KBM-7 (cell line): ENCODE data around the gene CAMK1G.

Experiments used
- DNase-seq: peaks from one replicate; pipeline ENCODE4 v3.0.0-alpha.2; 2015
- in situ Hi-C: fragments of 300-500 bp; cut with MboI; formaldehyde crosslinking; loops from 2 replicates; pipeline ENCODE4 v1.14.3; 2020; ENCODE audit warnings: low sequenced_read_pairs, low pct_unique_long_range_greater_than_20kb, mixed read lengths

The CAMK1G gene

DNA sequence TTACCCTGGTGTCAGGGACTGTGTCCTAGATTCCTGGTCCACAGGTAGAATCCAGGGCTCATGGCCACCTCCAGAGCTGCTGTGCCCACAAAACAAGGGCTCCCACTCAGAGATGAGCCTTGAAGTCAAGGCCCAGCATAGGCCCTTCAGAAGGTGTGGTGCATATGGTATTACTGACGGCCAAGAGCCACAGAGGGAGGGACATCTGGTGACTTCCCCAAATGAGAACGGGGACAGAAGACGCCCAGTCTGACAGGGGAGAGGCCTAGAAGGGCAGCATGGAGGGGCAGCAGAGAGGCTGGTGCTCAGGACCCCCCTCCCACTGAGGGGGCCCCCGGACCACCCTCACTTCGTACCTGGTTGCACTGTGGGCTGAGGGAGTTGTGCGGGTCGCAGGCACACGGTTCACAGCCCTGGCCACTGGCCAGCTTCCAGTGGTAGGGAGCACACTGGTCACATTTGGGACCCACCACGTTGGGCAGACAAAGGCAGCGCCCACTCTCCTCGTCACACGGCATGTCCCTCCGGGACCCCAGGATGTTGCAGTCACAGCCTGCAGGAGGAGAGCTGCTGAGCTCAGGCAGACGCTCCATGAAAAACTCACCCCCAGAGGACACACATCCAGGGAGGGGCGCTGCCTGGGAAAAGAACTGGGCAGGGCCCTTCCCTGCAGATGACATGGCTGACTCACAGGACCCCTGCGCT, 43.7 kb downstream of the CAMK1G start:
- in situ Hi-C loops = no loop called here
- no peak for DNase-seq

DNA sequence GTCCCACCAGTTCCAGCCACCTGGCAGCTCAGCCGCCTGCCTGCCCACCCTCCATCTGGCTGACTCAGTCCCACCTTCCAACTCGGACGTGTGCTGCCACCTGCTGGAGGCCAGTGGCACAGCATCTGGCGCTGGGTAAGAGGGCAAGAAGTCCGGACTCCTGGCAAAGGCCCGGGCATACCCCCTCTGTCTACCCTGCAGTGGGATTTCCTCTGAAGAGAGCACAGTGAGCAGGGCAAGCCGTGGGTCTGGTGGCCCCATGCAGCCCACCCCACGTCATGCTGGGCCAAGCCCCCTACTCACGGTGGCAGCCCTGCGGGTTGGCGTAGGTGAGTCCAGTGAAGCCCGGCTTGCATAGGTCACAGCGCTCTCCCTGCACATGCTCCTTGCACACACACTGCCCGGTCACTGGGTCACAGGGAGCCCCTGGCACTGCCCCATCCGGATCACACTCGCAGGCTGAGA, 44.2 kb downstream of the CAMK1G start:
- in situ Hi-C loops = no loop called here

DNA sequence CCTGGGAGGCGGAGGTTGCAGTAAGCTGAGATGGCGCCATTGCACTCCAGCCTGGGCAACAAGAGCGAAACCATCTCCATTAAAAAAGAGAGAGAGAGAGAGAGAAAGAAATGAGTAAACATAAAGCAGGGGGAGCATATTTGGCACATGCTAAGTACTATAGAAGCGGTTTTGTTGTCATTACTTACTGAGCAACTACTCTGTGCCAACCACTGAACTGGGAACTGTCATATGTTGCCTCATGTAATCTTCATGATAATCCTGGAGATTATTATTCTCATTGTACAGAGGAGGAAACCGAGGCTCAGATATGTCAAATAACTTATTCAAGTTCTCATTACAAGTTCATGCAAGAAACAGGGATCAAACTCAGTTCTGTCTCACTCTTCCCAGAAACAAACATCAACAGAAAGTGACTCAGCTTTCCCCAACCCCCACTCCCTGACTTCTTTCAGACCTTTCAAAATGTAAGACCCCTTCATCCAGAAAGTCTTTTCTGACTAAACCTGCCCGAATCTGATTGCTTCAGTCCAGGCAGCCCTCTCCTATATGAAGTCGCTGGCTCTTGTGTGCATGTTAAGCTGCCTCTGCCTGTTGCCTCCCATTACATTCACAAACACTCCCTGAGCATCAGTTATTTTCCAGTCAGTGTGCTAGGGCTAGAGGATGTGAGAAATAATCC, 45.2 kb downstream of the CAMK1G start:
- no peak for DNase-seq
- in situ Hi-C loops = no loop called here

More for the DNA sequence above, 44.2 kb downstream of the CAMK1G start:
- DNase-seq = peak; percentile 68

DNA sequence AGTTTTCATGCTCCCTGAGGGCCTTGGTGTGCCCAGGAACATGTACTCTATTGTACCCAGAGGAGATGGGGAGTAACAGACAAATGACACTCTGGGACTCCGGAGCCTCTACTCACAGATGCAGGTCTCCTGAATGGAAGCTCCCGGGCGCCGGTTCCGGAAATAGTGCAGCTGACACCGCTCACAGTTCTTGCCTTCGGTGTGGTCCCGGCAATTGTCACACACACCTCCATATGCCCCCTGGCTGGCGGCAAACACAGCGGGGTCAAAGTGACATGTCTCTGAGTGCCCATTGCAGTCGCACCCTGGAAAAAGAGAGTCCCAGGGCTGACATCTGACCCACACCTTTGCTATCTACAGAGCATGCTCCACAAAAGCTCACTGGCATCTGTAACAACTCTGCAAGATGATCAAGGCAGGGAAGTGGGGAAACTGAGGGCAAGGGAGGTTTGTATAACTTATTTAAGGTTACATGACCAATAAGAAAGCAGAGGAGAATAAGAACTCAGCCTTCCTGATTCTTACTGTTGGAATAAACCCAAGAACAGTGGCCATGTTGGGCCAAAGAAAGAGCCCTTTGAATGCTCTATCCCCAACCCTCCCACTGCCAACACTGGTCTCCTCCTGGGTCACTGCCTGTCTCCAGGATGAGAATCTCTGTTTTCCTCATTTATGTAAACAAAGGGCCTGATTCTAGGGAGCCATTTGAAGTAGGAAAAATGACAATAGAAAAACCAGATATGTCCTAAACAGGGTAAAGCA, 46.3 kb downstream of the CAMK1G start:
- in situ Hi-C loops = no loop called here
- DNase-seq = no peak

DNA sequence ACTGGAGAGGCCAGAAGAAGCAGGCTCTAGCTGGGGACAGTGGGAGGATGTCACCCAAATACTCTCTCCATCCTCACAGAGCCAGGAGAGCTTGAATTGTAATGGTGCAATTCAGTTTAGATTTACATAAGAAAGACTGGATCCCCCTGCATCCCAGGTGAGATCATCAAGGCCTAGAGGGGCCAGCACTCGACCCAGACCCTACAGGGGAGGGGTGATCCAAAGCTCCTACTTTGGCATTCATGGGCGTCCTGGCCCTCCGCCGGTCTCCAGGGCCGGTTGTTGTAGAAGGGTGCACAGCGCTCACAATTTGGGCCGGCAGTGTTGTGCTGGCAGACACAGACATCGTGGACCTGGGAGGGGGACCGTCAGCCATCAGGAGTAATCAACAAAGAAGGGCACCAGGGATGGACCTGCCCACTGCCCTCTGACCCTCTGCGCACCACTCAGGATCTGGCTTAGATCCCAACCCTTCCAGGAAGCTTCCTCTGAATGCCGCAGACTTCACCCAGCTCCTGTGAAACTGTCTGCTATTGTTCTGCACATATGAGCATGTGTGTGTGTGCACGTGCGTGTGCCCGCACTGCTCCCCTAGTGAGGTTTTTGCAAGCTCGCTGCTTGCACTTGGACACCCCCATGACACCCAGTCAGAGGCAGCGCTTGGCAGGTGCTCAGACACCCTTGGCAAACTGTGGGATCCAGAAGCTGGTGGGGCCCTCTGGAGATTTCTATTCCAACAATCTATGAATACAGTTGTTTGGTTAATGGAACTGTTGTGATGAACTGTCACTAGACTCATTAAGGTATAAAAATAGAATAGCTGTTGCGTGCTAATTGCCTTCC, 47.1 kb downstream of the CAMK1G start:
- DNase-seq = no peak
- in situ Hi-C loops = no loop called here

DNA sequence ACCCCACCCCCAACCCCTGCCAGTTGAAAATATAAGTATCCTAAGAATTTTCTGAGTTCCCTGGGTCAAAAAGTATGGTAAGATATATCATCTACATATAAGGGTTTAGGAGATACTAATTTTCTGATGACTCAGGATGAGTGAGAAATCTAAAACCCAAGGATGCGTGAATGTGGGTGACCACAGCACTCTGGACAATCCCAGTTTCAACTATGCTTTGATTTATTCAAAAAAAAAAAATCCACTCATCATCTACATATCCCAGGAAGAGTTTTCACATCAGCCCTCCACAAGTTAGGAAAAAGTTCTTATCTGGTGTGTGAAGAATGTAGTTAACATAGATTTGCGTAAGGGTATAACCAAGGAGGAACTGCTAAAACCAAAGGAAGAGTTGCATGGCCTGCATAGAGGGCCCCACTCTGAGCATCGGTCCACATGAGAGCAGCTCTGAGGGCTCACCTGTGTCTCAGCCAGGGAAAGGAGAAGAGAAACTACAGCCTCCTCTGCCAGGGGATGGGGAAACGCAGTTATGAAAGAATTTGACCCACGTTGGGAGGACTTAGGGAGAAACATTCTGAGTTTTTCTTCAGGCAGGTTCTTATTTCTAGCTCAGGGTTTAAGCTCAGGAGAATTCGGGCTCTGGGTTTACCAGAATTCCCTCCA, 50.0 kb downstream of the CAMK1G start:
- DNase-seq = no peak
- in situ Hi-C loops = no loop called here

DNA sequence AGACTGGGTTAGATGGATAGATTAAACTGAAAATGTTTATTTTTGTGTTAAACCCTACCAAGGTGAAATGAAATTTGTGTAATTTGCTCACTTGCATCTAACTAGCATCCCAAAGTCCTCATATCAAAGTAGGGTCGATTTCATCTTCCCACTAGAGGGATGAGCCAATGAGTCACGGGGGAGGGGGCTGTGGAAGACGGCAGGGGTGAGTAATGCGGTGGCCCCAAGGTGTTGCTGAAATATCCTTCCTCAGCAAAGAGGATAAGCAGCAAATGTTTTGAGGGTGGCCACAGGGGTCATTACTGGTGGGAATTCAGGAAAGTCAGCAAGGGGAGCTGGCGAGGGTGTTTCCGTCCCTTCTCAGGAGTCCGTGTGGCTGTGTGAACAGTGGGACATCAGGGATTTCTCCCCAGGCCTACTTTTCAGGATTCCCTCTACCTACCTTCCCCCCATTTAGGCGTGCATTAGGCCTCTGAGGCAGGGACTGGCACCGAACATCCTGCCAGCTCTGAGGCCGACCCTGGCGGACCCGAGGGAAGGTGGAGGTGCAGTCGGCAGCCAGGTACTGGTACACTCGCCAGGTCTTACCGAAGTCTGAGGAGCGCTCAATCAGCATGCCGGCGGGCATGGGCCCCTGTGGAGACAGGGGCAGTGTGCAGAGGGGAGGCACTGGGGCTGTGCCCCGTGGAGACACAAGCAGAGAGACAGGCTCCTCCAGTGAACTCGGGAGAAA, 50.7 kb downstream of the CAMK1G start:
- no peak for DNase-seq
- in situ Hi-C loops = no loop called here

DNA sequence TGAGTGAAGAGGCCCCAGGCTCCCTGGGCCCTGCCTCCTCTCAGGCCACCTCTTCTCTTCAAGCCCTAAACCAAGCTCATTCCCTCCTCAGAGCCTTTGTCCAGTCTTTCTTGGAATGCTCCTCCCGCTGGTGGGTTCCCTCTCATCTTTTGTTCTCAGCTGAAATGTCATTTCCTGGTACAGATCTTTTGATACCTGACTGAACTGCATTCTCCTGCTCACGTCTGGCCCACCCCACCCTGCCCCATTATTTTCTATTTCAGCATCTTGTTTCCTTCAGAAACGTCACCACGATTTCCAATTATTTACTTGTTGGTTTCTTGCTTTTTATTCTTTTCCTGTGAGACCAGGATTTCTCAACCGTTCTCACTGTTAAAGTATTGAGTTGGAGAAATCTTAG, 52.3 kb downstream of the CAMK1G start:
- in situ Hi-C loops = no loop called here
- DNase-seq = no peak

DNA sequence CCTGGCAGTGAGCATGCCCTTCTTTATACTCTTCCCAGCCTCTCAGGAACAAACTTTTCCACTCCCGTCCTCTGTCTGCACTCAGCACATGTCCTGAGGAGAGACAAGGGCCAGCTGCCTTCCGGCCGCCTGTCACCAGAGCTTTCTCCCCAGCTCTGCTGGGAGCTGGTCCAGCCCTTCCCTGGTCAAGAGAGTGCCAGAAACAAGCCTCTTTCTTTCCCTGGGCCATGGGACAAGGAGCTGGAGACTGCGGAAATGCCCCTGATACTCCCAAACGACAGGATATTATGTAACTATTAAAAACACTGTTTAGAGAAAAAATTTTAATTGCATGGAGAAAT, 58.3 kb downstream of the CAMK1G start:
- DNase-seq = no peak
- in situ Hi-C loops = no loop called here

DNA sequence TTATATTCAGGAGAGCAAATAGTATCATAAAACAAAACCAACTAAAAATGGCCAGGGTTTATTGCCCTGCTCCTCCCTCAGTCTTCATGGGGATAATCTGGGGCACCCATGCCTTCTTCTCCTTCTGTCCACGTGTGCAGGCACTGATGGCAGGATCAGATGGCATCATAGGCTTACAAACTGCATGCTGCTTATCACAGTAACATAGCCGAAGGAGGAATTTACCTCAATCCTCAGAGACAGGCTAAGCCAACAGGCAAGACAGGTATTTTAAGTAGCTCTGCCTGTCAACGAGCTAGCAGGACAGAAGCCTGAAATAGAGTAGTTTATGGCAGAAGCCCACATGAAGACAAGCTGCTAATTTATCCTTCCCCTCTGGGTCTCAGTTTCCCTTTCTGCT, 59.3 kb downstream of the CAMK1G start:
- in situ Hi-C loops = no loop called here
- DNase-seq = no peak

DNA sequence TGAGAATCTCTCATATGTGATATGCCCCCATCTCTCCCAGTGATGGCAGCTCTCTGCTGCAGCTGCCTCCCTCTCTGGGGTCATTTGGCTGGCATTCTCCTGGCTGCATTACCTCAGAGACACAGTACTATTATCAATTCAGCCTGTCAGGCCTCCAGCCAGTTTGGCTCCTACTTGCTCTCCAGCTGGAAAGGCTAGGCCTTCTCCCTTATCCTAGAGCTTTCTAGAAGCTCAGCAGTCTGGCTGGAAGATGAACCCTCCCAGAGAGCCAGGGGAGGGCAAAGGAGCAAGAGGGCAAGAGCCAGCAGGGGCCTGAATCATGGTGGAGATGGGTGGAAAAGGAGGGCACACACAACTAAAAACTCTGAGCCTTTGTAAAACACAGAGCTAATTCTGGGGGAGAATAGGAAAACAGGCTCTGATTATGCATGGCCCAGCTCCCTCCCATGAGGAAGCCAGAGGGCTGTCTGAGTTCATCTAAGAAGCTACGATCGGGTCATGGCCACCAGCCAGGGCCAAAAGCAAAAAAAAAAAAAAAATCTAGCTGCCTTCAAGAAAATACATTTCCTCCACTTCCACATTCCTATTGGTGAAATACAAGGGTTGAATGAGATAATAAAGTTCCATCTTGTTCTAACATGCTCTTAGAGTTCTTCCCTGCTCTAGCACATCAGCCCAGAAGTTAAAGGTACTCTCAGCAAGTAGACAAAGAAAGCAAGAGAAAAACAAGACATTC, 59.9 kb downstream of the CAMK1G start:
- no peak for DNase-seq
- in situ Hi-C loops = no loop called here

DNA sequence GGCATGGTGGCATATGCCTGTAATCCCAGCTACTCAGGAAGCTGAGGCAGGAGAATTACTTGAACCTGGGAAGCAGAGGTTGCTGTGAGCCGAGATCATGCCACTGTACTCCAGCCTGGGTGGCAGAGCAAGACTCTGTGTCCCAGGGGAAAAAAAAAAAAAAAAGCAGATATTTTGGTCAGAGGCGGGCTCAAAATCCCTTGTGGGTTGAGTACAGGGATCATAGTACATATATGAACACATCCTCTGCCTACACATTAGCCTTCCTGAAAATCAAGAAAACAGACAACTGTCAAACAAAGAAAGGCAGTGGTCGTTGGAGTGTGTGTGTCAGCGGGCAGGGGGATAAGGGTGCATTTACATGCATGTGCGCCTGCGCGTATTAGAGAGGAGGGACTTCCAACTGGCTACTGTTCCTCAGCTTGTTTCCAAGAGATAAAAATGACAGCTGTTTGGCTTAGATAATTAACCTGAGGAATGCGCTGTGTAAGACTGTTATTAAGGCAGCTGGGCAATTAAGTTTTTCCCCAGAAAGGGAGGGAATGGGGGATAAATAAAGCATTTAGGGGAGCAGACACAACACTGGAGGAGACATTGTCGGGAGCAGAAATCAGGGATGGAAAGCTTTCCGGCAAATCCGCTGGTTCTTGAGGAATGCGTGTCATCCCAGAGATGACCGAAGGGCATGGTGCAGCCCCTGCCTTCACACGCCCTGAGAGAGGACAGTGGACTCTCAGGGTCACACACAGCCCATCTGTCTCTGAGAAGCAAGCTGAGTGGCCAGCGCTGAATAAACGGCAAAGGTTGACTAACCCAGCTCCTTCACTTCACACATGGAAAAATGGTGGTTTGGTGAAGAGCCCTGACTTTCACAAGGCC, 62.3 kb downstream of the CAMK1G start:
- DNase-seq = no peak
- in situ Hi-C loops = no loop called here

DNA sequence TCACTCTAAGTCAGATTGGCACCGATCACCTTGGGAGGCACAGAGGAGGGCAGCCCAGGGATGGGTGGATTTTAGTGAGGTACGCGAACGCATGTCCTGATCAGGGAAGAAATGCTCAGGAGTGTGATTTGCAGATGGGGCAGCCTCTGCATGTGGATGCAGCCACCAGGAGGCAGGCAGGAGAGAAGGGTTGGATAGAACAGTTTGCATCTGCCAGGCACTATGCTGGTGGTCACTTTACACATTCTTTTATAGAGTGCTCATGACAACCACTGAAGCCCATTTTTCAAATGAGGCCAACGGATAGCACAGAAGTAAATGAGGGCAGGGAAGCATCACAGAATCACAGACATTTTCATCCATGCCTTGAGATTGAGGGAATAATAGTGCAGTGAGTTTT, 63.0 kb downstream of the CAMK1G start:
- no peak for DNase-seq
- in situ Hi-C loops = no loop called here

DNA sequence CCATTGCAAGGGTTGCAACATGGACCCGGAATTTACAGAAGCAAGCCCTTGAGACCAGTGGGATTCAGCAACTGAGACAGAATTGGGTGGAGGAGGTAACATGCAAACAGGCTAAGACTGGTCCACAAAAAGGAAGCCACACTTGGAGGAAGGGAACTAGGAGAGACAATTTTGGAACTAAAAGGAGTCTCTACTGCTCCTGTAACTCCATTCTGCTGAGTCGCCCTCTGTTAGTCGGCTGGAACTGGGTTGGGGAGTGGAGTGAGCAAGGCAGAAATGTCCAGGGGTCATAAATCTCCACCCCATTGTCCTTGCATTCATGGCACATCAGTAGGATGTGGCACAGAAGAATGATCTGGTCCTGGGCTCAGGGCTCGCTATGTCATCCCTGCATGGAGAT, 63.6 kb downstream of the CAMK1G start:
- in situ Hi-C loops = no loop called here
- no peak for DNase-seq

DNA sequence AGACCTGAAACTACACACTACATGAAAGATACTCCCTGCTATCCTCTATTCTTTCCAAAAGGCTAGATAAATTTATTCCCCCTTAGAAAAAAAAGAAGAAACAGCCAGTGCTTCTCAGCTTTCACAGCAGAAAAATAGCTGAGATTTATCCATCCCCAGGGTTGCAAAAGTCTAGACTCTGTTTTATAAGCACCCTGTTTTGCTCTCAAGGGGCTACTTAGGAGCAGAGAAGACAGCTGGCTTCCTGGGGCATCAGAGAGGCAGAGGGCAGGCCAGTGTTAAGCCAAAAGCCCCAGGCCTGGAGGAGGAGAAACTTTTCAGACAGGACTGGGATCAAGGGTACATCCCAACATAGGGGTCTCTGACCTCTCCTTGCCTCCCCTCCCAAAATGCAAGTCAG, 64.8 kb downstream of the CAMK1G start:
- DNase-seq = no peak
- in situ Hi-C loops = no loop called here

DNA sequence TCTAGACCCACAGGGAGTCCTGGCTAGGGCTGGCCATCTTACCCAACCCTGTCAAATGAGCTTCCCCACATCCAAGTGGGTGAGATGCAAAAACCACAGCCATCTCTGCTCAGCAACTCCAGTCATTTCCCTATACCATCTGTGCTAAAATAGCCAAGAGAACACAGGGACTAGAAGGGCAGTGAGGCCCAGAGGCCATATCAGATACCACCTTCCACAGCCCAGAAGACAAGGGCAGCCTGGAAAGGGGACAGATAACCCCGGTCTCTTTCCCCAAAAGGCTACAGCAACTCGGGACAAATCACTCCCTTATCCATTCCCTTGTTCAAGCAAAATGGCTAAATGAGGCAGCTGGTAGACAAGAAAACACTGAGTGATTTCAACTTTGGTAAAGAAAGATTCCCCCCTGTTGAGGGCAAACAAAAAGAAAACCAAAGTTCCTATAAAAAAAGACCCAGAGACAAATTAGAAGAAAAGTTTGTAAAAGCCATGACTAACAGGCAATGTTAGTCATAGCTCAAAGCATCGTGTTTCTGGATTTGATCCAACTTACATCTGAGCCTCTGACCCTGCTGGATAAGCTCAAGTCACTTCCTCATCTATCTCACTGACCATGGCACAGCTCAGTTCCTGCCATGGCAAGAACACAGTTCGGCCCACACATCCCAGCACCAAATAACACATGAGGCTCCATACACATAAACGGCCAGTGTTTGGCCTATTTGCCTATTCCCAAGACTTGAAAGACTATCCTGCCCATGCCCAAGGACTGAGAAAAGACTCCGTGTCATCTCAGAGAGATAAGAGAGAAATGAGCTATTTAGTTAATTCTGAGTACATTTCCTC, 65.6 kb downstream of the CAMK1G start:
- peak; percentile 39 for DNase-seq
- in situ Hi-C loops = no loop called here
